Activated CD8-positive, alpha-beta memory T cell treated with anti-CD3 and anti-CD28 coated beads, Interleukin-2, amount 10 ng/mL, durations not matched to agents 7 days and 5 days (primary cell): ENCODE data around the gene CACNA2D3. TPM values are rescaled to one million over a fixed set of nuclear protein-coding genes. Genes with fewer than 3 reads are reported as not detected.

Experiments
- ATAC-seq: fragments of 150-1000 bp; cut with Tn5 transposase; one replicate; pipeline ENCODE4 v1.10.0; 2021; ENCODE audit warnings: moderate library complexity
- CTCF ChIA-PET: fragments of 350-600 bp; sonication (Branson Sonifier 250); formaldehyde crosslinking; loops from one replicate; lab custom pipeline; 2021; ENCODE audit warnings: antibody characterized with exemption; lab: Charles Lee
- DNase-seq: peaks from one replicate; pipeline ENCODE4 v3.0.0-alpha.2; 2020
- H3K27ac Mint-ChIP-seq: one replicate; pipeline ENCODE4 v1.8.0; 2021; ENCODE audit warnings: mild to moderate bottlenecking, mixed read lengths
- H3K27me3 Mint-ChIP-seq: one replicate; pipeline ENCODE4 v1.8.0; 2021; ENCODE audit warnings: mixed read lengths
- H3K36me3 Mint-ChIP-seq: one replicate; pipeline ENCODE4 v1.8.0; 2021; ENCODE audit warnings: mild to moderate bottlenecking, mixed read lengths
- H3K4me1 Mint-ChIP-seq: one replicate; pipeline ENCODE4 v1.8.0; 2021; ENCODE audit warnings: mixed read lengths
- H3K4me3 Mint-ChIP-seq: one replicate; pipeline ENCODE4 v1.8.0; 2021; ENCODE audit warnings: mild to moderate bottlenecking, moderate library complexity, mixed read lengths
- H3K9me3 Mint-ChIP-seq: one replicate; pipeline ENCODE4 v1.8.0; 2022; ENCODE audit warnings: low read depth, mixed read lengths
- total RNA-seq, 2 experiments: library from RNA; stranded (reverse); gene quantifications; one replicate each; pipeline ENCODE4 v1.2.3, GENCODE V29; 2021

Gene CACNA2D3
- total RNA-seq, 2 experiments from 2014 or later: not detected

DNA sequence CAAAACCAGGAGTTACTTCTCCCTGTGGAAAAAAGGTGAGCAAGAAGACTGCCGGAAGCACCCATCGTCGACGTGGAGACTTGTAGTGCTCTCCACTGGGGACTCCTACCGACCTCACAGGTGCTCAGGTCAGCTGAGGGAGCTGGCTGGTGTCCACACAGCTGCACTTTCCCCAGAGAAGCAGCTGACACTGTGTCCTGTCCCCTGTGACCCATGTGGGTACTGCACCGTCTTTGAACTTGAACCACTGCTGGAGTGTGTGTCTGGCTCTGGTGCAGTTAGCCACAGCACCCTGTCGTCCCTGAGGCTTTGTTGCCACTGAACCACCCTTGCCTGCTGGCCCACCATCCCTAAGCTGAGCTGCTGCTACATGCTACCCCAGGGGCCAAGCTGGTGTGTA, 270.8 kb downstream of the CACNA2D3 start:
- ATAC-seq: no peak
- CTCF ChIA-PET: no interaction called here
- no peaks in the 10 kb centered on the region for H3K27me3 Mint-ChIP-seq

DNA sequence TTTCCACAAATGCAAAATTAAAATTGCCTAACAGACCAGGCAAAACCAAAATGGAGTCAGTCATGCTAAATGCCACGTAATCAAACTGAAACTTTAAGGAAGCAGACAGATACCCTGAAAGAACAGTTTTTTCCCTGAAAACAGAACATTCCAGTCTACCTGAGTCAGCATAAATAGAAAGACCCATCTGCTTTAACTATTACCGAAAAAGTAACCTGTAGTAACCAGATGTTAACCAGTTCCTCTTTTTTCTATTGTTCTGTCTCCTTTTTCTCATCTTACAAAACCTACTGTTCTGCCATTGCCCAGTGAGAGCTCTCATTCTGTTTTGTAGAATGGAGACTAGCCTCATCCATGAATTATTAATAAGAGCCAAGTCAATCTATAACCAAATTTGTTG, 286.0 kb downstream of the CACNA2D3 start:
- DNase-seq: no peak
- H3K9me3 Mint-ChIP-seq: no peaks in the 10 kb centered on the region
- CTCF ChIA-PET: no interaction called here
- no peak overlapping the region for H3K27ac Mint-ChIP-seq
- no peaks in the 10 kb centered on the region for H3K4me1 Mint-ChIP-seq
- no peaks in the 10 kb centered on the region for H3K36me3 Mint-ChIP-seq
- no peak overlapping the region for H3K4me3 Mint-ChIP-seq
- H3K27me3 Mint-ChIP-seq: no peaks in the 10 kb centered on the region
- no peak for ATAC-seq

More for the DNA sequence above, 270.8 kb downstream of the CACNA2D3 start:
- Mint-ChIP-seq H3K9me3 (no peaks in the 10 kb centered on the region), H3K36me3 (no peaks in the 10 kb centered on the region), H3K27ac (no peak overlapping the region), H3K4me3 (no peak overlapping the region), H3K4me1 (no peaks in the 10 kb centered on the region)
- no peak for DNase-seq

DNA sequence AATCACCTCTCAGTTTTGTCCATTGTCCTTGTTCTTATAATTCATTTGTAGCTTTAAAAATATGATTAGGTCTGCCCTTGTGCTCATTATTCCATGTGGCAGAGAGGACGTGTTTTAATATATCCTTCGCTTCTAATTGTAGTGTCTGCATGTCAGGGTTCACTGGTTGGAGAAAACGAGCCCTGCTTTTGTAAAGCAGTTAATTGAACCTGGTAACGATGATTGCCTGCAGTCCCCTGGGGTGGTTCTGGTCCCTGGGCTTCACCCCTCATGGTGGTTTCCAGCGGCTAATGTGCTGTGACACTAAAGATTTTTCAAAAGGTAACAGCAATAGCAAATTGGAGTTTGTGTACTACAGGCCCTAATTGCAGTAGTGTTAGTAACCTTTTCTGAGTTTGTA, 299.6 kb downstream of the CACNA2D3 start:
- ATAC-seq (no peak), DNase-seq (no peak)
- Mint-ChIP-seq H3K27me3 (no peaks in the 10 kb centered on the region), H3K27ac (no peak overlapping the region), H3K9me3 (no peaks in the 10 kb centered on the region), H3K36me3 (no peaks in the 10 kb centered on the region), H3K4me1 (no peaks in the 10 kb centered on the region), H3K4me3 (no peak overlapping the region)
- CTCF ChIA-PET: no interaction called here

DNA sequence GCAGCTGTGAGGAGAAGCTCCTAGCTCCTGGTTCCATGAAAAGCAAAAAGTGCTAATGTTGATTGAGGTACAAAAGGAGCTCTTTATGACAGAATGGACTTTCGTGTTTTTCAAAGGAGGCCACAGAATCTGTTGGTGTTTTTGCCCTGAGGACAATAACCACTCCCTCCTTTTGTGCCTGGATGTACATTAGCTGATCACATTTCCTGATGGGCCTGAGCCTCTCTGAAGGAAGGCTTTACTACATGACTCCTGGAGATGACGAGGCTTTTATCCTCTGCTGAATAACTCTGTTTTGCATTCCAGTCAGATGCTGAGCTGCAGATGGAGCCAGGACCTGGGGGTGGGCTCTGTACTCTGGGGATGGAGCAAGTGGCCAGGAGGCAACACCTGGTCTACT, 301.9 kb downstream of the CACNA2D3 start:
- Mint-ChIP-seq H3K27ac (no peak overlapping the region), H3K9me3 (no peaks in the 10 kb centered on the region), H3K4me3 (no peak overlapping the region), H3K36me3 (no peaks in the 10 kb centered on the region), H3K27me3 (no peaks in the 10 kb centered on the region), H3K4me1 (no peaks in the 10 kb centered on the region)
- CTCF ChIA-PET: no interaction called here
- ATAC-seq (no peak), DNase-seq (no peak)

DNA sequence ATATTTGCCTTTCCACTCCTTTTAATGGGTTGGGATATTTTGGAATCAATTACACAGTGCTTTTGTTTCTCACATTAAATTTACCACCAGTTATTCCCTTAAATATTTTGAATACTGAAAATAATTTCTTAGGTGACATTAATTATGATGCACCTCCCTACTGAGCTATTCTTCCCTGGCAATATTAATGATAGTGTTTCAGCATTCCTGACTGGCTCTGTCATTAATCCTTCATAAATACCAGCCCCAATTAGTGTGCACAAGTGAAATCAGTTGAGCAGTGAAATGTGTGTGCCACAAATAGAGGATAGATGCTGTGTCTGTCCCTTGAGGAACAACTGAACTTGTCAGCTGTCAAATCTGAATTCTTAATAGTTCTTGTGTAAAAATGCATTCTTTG, 304.0 kb downstream of the CACNA2D3 start:
- no peak for ATAC-seq
- H3K27me3 Mint-ChIP-seq: no peaks in the 10 kb centered on the region
- CTCF ChIA-PET: no interaction called here
- H3K36me3 Mint-ChIP-seq: no peaks in the 10 kb centered on the region
- no peak for DNase-seq
- H3K9me3 Mint-ChIP-seq: no peaks in the 10 kb centered on the region
- no peak overlapping the region for H3K4me3 Mint-ChIP-seq
- H3K4me1 Mint-ChIP-seq: no peaks in the 10 kb centered on the region
- no peak overlapping the region for H3K27ac Mint-ChIP-seq

DNA sequence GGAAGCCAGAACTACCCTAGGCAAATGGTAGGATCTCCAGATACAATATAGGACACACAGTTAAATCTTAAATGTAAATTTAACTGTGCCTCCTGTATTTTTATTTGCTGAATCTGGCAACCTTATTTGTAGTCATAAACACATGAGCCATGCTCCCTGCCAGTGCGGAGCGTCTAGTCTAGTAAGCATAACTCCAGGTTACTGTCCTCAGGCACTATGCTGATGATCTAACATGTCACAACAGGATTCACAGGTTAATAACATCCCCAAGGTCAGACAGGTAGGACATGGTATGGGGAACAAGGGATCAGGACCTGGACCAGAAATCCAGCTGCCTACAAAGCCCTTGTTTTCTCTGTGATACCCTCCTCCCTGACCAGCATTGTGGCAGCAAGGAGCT, 305.1 kb downstream of the CACNA2D3 start:
- Mint-ChIP-seq H3K9me3 (no peaks in the 10 kb centered on the region), H3K4me1 (no peaks in the 10 kb centered on the region), H3K36me3 (no peaks in the 10 kb centered on the region), H3K27me3 (no peaks in the 10 kb centered on the region), H3K27ac (no peak overlapping the region), H3K4me3 (no peak overlapping the region)
- no peak for ATAC-seq
- CTCF ChIA-PET: interaction anchor here (1.0 to 1.4 kb wide), 2 partner anchors 11 to 1824 kb away, joined by 3 read pairs; no protein-coding TSS in a partner anchor
- DNase-seq: no peak

DNA sequence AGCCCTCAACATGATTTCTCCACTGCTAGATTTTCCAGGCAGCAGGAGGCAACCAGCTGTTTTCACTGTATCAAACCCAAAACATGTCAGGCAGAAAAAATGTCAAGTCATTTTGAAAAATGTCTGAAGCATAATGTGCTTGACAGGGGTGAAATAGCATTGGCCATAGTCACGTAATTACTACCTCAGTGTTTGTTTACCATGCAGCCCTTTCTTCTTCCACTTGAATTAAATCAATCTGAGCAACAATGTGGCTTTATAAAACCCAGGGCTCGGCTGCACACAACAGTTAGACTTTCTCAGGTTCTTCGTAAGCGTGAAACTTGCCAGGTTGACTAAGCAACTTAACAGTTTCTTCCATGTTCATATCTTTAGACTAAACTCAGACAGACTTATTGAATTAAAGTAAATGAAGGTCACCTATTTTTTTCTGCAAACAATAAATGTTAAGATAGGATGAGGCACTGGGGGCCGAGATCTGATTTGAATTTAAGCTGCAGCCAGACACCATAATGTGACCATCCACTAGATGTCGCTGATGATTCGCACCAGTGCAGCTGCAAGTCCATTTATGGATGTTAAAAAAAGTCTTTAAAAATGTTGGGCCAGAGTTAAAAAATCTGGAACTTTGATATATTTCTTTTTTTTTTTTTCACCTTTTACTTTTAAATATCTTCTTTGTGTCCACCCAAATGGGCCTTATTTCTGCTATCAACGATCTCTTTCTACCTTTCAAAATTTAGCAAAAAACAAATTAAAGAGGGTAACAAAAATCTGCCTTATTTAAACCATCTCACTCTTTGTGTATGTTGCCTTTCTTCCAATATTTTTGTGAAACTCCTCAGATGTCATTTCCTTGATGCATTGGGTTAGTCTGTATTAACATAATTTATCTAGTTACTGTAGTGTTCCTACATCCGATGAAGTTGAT, 305.9 kb downstream of the CACNA2D3 start:
- DNase-seq (peak; percentile 58), ATAC-seq (no peak)
- H3K27me3 Mint-ChIP-seq: no peaks in the 10 kb centered on the region
- H3K27ac Mint-ChIP-seq: no peak overlapping the region
- no peak overlapping the region for H3K4me3 Mint-ChIP-seq
- no peaks in the 10 kb centered on the region for H3K4me1 Mint-ChIP-seq
- no peaks in the 10 kb centered on the region for H3K36me3 Mint-ChIP-seq
- CTCF ChIA-PET: interaction anchor here (0.8 to 1.4 kb wide), 3 partner anchors 10 to 1823 kb away, joined by 3 read pairs; no protein-coding TSS in a partner anchor
- no peaks in the 10 kb centered on the region for H3K9me3 Mint-ChIP-seq

DNA sequence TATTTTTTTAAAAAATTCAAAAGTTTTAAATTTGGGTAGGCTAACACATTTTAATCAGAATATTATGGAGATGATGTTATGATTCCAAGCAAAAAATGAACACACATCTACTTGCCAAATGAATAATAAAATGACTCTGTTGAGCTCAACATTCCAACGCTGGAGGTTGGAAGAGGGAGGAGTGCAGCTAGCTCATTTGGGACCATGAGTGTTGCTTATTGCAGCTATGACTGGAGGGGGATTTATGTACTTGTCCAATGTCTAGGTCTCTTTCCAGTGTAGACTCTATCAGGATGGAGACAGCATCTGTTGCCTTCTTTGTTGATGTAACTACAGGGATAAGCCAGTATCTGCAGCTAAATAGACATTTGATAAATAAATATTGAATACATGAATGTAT, 310.6 kb downstream of the CACNA2D3 start:
- Mint-ChIP-seq H3K9me3 (no peaks in the 10 kb centered on the region), H3K27me3 (no peaks in the 10 kb centered on the region), H3K4me1 (no peaks in the 10 kb centered on the region), H3K36me3 (no peaks in the 10 kb centered on the region), H3K4me3 (no peak overlapping the region), H3K27ac (no peak overlapping the region)
- CTCF ChIA-PET: no interaction called here
- ATAC-seq (no peak), DNase-seq (no peak)

DNA sequence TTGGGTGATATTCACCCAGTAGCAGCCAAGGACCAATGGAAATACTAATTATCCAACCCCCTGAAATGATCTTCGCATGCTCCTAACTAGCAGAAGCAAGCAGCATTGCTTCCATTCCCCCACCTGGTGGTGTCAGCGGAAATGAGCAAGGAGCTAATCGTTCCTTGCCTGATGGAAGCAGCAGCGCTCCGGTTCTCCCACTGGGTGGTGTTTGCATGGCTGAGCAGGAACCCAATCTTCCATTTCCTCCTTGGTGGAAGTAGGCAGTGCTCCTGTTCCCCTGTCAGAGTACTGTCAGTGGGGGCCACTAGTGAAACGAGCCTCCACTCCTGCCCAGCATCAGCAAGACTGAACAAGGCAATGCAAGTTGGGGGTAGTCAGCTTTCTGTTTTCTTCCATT, 311.5 kb downstream of the CACNA2D3 start:
- H3K4me3 Mint-ChIP-seq: no peak overlapping the region
- no peak for DNase-seq
- H3K4me1 Mint-ChIP-seq: no peaks in the 10 kb centered on the region
- no peak for ATAC-seq
- no peaks in the 10 kb centered on the region for H3K27me3 Mint-ChIP-seq
- no peaks in the 10 kb centered on the region for H3K36me3 Mint-ChIP-seq
- H3K9me3 Mint-ChIP-seq: no peaks in the 10 kb centered on the region
- CTCF ChIA-PET: no interaction called here
- no peak overlapping the region for H3K27ac Mint-ChIP-seq

DNA sequence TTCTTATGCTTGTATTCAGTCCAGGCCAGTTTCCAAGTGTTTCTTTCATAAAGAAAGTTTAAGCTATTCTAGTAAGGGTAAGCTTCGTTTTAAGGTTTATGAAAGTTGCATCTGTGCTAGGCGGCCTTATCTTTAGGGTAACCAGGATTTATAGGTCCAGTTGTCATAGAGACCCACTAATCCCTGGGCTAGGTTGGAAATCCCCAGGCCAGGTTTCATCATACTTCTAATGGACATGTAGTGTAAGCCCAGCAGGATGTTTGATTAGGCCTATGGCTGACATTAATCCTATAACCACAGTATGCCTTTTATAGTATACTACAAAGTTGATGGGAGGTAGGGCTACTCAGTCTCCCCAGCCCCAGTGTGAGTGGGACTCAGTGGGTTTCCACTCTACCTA, 312.4 kb downstream of the CACNA2D3 start:
- Mint-ChIP-seq H3K27me3 (no peaks in the 10 kb centered on the region), H3K4me3 (no peak overlapping the region), H3K36me3 (no peaks in the 10 kb centered on the region), H3K27ac (no peak overlapping the region), H3K4me1 (no peaks in the 10 kb centered on the region), H3K9me3 (no peaks in the 10 kb centered on the region)
- no peak for ATAC-seq
- CTCF ChIA-PET: no interaction called here
- no peak for DNase-seq

DNA sequence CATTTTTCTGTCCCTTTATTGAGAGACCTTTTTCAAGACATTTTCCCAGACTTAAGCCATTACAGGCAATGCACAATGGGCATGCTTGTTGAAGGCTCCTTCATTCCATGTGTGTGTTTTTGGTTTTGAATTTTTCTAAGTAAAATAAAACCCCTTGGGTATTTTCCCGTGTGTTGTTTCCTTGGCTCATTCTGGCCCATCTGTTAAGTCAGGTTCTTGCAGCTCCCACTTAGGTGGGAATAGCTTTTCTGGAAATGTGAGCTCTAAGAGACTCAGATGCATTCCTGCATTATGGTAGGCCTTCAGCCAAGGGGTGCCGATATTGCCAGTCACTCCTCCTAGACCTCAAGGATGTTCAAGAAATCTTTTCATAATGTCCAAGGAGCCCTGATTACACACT, 314.9 kb downstream of the CACNA2D3 start:
- DNase-seq (no peak), ATAC-seq (no peak)
- no peaks in the 10 kb centered on the region for H3K36me3 Mint-ChIP-seq
- no peaks in the 10 kb centered on the region for H3K4me1 Mint-ChIP-seq
- no peak overlapping the region for H3K4me3 Mint-ChIP-seq
- no peaks in the 10 kb centered on the region for H3K9me3 Mint-ChIP-seq
- H3K27me3 Mint-ChIP-seq: no peaks in the 10 kb centered on the region
- CTCF ChIA-PET: no interaction called here
- H3K27ac Mint-ChIP-seq: no peak overlapping the region

DNA sequence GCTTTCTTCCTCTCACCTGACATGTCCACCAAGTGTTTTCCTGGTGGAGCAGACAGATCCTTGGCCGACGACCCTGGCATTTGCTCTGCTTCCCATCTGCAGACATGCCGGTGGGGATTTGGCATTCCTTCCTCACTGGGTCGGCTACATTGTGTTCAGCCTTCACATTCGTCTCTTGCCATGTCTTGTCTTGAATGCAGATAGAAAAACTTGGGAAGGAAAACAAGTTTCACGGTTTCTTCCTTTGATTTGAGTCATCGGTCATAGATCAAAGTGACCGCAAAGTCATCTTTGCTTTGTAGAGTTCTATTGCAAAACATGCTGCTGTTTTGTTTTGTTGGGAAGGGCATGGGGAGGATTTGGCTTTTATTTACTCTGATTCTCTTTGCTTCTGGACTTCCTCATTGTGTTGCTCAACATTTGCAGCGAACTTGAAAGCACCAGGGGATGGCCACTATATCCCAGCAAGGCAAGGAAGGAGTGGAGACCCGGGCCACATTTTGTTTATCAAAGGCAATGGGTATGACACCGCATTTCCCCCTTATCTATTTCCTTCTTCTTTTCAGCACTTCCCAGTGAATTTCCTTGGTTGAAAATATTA, 321.3 kb downstream of the CACNA2D3 start:
- no peak overlapping the region for H3K4me3 Mint-ChIP-seq
- no peak for ATAC-seq
- H3K27ac Mint-ChIP-seq: no peak overlapping the region
- H3K36me3 Mint-ChIP-seq: no peaks in the 10 kb centered on the region
- CTCF ChIA-PET: no interaction called here
- no peak for DNase-seq
- H3K9me3 Mint-ChIP-seq: no peaks in the 10 kb centered on the region
- no peaks in the 10 kb centered on the region for H3K4me1 Mint-ChIP-seq
- H3K27me3 Mint-ChIP-seq: no peaks in the 10 kb centered on the region

DNA sequence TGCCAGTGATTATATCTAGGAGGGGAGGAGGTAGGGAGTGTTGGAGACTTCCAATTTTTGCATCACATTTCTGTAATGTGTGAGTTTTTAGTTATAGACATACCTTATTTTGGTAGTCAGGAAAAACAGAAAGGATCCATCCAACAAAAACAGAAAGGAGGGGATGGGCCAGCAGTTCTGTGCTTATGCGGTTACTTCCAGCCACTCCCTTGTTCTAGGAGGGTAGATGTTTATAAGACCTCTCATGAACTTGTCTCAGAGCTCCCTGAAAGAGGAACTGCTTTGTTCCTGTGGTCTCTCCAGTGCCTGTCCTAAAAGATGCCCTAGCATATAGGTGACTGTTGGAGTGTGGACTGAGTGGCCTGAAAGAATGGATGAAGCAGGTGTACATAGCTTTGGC, 323.3 kb downstream of the CACNA2D3 start:
- ATAC-seq: no peak
- CTCF ChIA-PET: no interaction called here
- no peak overlapping the region for H3K4me3 Mint-ChIP-seq
- no peaks in the 10 kb centered on the region for H3K36me3 Mint-ChIP-seq
- DNase-seq: no peak
- no peaks in the 10 kb centered on the region for H3K4me1 Mint-ChIP-seq
- no peaks in the 10 kb centered on the region for H3K27me3 Mint-ChIP-seq
- H3K9me3 Mint-ChIP-seq: no peaks in the 10 kb centered on the region
- H3K27ac Mint-ChIP-seq: no peak overlapping the region

DNA sequence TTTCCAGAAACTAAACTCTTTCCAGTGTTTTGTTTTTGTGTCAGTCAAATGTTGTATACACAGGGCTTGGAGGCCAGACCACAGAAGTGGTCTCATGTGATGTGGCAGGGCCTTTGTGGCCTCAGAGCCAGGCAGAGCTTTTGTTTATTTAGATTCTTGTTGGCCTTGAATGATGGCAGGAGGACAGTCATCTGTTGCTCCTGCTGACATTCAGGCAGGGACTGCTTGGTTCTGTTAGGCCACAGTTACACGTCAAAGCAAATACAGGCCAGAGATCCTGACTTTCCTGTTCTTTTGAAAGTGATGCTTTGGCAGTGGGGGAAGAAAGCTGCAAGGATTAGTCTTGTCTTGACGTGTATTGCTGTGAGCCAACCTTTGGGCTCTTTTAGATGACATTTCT, 325.1 kb downstream of the CACNA2D3 start:
- CTCF ChIA-PET: no interaction called here
- no peak for ATAC-seq
- no peak for DNase-seq
- H3K27me3 Mint-ChIP-seq: no peaks in the 10 kb centered on the region
- H3K9me3 Mint-ChIP-seq: peaks cover 6% of the 10 kb centered on the region
- H3K4me3 Mint-ChIP-seq: no peak overlapping the region
- no peaks in the 10 kb centered on the region for H3K36me3 Mint-ChIP-seq
- no peaks in the 10 kb centered on the region for H3K4me1 Mint-ChIP-seq
- H3K27ac Mint-ChIP-seq: no peak overlapping the region
